Right hindlimb (tissue), 1 donor: Measurements from ENCODE around the gene PDZRN4.
"Not testable (repeated sequence)": the region's sequence is repeated elsewhere in the genome, so short reads cannot be mapped to it uniquely, and the experiment has no call there.

Experiments used
- DNase-seq: peaks from one replicate; pipeline ENCODE4 v3.0.0-alpha.2; 2018

PDZRN4 gene

DNA sequence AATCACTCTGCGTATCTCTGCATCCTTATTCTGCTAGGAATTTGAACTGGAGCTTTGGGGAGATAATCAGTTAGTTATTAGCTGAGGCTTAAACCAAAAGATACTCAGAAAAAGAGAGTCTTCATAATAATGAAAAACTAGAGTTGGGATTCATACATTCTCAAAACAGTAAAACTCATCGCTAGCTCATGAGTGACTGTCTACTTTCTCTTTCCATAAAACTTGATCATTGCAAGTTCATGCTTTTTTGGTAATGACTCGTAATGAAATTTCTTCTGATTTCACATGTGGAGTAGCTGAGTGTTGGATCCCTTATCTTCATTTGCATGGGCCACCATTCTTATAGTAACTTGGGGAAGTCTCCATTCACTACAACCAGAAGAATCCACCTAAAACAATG is 397.7 kb downstream of the PDZRN4 start:
- DNase-seq = no peak

DNA sequence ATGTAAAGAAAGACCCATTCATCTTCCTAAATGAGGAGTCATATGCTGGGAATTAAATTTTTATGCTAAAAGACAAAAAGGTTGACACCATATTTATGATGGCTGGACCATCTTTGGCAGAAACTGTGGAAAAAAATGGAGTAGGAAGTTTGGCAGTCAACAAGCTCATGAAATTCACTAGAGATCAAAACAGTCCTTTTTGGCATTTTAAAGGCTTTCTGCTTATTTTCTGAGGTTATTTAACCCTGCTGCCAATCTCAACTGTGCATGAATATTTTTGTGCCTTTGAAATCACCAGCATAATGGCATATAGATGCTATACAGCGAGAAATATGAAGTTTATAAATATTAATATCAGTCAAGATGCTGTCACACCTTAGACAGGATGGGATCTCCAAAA is 399.5 kb downstream of the PDZRN4 start:
- DNase-seq = no peak

DNA sequence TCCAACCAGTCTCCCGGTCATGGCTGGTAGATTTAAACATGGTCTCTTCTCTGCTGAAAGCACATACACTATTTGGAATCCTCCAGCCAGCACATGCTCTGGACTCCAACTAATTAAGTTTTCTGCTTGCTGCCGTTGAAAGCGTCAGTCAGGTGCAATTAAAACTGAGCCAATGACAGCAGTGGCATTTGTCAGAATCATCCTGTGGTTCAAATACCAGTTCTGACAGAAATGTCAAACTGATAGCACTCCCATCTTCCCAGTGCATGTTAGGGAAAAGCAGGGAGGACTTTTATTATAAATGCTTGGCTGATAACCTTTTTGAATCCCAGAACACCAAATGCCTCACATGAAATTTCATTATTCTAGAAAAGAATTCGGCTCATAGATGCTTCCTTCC is 401.8 kb downstream of the PDZRN4 start:
- DNase-seq = no peak

DNA sequence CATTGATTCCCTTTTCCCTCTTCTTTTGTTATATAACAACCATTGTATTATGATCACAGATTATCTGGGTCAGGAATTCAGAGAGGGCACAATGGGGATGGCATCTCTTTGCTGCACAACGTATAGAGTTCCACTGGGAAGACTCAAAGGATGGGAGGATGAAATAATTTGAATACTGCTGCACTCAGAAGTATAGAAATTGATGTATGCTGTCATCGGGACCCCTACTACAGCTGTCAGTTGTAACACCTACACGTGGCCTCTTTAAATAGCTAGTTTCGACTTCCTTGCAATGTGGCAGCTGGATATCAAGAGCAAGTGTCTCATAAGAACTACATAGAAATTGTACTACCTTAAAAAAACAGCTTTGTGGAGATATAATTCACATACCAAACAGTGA is 408.1 kb downstream of the PDZRN4 start:
- DNase-seq = no peak

DNA sequence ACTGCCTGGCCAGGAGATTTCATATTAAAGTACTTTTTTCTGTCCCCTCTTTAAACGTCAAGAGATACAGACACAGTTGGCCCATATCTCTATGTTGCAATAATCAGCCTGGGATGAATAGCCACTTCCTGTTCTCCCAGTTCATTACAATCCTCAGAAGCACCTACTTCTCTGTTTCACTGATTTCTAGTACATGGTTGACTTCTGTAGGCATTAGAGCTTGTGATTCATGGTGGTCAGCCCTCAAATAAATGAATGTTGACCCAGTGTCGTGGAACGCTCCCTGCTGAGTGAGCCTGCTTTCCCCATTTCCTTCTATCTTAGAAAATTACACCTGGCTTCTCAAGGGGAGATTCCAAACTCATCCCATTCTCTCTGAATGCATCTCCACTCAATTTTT is 416.7 kb downstream of the PDZRN4 start:
- no peak for DNase-seq

DNA sequence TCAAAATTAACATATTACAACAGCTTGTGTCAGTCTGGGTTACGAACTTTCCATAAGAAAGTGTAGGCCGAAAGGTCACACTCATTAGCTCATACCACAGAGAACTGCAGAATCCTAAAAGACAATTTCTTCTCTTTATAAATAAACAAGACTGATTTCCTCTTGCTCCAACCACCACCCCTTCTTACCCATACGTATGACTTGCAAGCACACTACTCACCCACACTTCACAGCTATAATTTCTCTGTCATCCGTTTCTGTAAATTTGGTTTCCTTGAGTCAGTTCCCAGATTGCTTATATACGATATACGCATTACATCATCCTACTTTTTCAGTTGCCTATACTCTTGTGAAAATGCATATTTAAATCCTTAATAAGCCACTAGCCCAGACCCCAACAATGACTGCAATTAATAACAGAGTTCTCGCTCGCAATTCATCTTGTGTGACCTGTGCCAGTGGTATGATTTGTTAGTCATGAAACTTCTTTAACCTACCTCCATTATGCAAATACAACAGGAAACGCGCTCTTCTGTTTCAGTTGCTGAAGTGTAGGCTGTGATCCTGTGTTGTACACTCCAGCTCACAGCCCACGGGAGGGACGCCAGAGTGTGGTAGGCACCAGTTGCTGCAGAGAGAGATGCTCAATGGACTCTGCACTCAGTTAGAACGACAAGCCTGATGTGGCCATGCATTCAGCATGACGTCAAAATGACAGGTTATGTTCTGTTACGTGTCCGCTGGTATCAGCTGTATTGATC is 417.6 kb downstream of the PDZRN4 start:
- no peak for DNase-seq

DNA sequence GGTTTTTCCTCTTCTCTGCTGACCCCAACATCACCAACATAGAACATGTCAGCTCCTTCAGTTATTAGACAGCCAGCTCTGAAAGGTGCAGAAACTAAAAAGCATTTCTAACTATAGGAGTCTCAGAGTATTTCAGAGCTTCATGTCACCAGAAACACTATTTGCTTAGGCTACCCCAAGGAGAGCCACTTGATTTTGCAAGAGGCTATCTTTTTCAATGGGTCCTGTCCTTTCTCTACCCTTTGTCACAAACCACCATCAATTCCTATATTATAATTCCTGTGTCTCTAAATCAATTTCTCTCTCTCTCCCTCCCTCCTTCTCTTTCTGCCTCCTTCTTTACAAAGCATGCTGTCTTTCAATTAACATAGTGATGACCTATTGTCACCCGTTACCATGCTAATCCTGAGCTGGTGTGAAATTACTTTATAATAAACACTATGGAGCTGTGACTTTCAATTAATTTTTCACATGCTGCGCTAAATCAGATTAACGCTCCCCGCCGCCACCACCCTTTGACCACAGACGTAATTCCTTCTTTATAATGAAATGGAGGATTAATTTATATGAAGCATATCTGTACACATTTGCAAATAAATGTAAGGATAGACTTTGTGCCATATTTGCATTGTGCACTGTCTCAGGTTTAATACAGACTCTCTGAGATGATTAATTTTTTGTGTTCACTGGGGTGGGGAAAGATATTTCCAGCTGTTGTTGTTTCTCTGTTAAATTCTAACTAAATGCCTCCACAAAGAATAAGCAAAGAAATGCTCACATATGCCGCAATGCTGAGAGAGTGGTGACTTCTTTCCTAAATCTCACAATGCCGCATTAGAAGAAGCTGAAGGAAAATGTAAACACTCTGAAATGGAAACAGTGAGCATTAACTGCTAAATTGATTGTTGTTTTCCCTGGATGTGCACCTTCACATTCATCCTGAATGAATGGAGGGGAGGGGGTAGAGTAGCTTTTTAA is 418.6 kb downstream of the PDZRN4 start:
- DNase-seq = no peak

DNA sequence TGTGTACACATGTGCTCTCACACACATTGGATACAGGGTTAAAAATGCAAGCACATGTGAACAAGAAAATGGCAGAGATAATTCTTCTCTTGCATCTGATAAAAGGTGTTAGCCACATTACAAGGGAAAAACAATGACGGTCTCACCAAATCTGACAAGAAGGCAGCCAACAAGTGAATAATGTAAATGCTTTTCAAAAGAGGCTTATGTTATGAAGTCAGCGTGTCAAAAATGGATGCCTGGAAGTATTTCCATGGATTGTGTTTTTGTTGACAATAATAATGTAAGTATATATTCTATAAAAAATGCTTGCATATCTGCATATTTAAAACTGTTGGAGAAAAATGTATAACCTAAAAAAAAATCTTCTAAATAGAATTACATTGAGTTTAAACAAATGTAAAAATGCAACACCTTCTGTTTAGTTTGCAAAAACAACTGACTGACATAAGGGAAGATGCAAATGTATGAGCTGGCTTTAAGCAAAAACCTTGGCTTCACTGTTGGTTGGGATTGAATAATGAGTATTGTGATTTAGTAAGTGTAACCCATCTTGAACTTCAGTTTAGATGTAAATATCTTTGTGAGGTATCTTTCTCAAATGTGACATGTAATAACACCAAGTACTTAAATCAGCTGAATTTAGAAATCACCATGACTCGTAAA is 424.9 kb downstream of the PDZRN4 start:
- DNase-seq = no peak

DNA sequence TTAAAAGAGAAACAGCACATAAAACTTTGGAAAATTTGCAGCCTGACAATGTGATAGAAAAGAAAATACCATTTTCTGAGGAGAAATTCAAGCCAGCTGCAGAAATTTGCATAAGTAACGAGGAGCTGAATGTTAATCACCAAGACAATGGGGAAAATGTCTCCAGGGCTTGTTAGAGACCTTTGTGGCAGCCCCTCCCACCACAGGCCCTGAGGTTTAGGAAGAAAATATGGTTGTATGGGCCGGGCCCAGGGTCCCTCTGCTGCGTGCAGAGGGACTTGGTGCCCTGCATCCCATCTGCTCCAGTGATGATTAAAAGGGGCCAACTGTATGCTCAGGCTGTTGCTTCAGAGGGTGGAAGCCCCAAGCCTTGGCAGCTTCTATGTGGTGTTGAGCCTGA is 427.1 kb downstream of the PDZRN4 start:
- DNase-seq = not testable (repeated sequence)

DNA sequence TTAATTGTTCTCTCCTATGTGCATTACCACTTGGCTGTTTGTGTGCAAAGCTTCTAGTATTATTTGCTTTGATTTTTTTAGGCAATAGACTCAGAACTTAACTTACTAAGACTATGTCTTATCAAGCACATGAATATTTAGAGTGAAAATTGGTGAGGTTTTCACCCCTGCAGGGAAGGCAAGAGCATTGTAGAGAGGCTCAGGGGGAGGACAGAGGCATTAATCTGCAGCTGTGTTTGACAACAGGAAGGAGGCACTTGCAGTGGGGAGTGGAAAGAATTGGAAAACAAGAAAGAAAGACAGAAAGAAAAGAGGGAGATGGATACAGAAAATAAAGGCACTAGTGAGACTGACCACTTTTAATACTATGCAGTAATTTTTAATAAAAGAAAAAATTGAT is 431.6 kb downstream of the PDZRN4 start:
- DNase-seq = no peak

DNA sequence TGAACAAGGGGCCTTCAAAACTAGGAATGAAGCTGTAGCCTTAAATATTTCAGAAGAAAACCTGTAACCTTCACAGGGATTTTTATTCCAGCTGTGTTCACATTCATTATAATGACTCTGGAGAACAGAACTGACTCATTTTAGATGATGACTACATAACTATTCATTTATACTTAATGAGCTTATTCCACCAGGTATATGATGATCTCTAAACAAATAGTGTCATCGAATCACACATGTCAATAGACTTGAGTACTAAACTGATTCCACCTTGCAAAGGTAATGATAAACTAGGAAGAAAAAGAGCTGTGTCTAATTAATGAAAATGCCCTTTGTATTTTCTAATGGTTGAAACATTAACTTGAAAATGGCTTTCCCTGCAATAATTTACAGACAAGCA is 433.2 kb downstream of the PDZRN4 start:
- no peak for DNase-seq
